ENCODE measurements around the gene SHC3.
"Not testable (repeated sequence)": the region's sequence is repeated elsewhere in the genome, so short reads cannot be mapped to it uniquely, and the experiment has no call there.

Gene SHC3, protein sequence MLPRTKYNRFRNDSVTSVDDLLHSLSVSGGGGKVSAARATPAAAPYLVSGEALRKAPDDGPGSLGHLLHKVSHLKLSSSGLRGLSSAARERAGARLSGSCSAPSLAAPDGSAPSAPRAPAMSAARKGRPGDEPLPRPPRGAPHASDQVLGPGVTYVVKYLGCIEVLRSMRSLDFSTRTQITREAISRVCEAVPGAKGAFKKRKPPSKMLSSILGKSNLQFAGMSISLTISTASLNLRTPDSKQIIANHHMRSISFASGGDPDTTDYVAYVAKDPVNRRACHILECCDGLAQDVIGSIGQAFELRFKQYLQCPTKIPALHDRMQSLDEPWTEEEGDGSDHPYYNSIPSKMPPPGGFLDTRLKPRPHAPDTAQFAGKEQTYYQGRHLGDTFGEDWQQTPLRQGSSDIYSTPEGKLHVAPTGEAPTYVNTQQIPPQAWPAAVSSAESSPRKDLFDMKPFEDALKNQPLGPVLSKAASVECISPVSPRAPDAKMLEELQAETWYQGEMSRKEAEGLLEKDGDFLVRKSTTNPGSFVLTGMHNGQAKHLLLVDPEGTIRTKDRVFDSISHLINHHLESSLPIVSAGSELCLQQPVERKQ

DNA sequence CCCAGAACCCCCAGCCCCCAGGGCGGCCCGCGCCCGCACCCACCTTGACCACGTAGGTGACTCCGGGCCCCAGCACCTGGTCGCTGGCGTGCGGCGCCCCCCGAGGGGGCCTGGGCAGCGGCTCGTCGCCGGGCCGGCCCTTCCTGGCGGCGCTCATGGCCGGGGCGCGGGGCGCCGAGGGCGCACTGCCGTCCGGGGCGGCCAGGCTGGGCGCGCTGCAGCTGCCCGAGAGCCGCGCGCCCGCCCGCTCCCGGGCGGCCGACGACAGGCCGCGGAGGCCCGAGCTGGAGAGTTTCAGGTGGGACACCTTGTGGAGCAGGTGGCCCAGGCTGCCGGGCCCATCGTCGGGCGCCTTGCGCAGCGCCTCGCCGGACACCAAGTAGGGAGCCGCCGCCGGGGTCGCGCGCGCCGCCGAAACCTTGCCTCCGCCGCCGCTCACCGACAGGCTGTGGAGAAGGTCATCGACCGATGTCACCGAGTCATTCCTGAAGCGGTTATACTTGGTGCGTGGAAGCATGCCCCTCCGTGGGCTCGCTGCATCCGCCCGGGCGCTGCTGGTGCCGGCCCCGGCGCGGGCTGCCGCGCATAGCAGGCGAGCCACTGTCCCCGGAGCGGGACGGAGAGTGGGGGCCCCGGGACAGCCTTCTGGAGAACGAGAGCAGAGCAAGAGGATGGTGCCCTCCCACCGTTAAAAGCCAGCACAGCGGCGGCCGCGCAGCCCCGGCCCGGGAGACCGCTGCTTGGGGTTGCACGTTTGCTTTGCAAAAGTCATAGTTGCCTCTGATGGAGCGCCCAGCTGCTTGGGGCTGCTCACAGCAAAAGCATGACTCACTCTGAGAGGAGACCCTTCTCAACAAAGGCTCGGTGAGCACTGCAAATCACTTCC lies at the start of gene SHC3:
Gene SHC3 (minus strand): TSS at position 875 of the 886 bp plus-strand sequence. CDS start 358 bp downstream, at position 517.
- DNase-seq, result peak; percentile 35

DNA sequence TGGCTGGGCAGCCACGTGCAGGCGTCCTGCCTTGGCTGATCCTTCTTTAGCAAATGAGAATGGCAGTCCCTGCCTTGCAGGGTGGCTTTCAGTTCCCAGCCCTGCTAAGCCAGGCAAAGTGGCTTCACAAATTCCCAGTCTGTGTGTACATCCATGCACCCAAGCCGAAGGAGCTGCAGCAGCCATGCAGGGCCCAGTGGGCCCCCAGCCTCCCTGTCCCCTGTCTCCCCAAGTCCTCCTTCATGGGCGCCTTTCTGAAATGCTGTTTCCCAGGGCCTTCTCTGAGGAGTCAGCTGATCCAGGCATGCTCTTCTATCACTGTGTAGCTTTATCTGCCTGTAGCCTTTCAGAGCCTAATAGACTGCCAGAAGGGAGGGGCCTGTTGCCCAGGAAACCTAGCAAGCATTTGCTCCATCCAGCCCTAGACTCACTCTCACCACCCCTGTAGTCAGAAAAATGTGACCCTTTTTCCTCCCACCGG lies 47.4 kb upstream of the SHC3 start:
- DNase-seq, result no peak

DNA sequence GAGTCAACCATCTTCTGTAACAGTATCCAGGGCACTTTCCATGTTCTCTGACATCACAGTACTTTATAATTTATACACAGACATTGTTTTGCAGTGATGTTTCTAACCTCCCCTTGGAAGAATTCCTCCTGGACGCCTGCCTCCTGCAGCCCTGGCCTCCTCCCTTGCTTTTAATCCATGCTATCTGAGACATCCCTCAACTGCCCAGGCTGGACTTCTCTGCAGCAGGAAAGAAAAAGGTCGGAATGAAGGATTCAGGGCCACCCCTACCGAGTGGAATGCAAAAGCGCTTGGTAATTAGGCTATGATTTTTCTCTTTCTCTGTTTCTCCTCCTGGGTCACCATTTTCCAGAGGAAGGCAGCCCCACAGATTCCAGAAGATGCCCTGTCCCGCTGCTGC lies 47.0 kb upstream of the SHC3 start:
- no peak for DNase-seq

DNA sequence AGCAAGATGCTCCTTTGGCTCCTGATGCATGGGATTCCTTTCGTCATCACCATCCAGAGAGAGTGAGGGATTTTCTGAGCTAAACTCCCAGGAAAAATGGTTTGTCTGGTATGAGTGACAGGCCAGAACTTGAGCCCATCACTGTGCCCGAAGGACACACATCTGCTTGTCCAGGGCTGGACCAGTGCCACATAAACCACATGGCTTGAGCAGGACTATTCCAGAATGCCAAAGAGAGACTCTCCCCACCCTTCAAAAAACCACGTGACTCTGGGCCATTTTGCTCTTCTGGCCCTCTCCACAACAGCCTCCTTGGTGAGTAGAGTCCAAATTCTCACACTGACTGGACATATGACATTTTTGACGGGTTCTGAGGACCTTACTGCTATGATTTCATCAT lies 46.4 kb upstream of the SHC3 start:
- no peak for DNase-seq

DNA sequence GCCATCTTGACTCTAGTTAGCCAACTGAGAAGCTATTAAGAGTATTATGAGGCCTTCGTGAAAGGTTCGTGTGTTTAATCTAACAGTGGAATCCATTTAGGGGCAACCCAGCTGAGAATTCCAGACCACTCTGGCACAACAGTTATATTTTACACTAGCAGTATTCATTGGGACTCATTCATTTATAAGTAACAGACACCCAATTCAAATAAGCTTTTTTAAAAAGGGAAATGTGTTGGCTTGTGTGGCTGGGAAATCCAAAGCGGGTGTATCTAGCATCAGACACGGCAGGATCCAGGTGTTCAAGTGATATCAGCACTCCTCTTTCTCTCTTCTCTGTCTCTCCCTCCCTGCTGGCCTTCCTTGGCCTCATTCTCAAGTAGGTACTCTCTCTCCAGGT lies 46.0 kb upstream of the SHC3 start:
- DNase-seq, result no peak

DNA sequence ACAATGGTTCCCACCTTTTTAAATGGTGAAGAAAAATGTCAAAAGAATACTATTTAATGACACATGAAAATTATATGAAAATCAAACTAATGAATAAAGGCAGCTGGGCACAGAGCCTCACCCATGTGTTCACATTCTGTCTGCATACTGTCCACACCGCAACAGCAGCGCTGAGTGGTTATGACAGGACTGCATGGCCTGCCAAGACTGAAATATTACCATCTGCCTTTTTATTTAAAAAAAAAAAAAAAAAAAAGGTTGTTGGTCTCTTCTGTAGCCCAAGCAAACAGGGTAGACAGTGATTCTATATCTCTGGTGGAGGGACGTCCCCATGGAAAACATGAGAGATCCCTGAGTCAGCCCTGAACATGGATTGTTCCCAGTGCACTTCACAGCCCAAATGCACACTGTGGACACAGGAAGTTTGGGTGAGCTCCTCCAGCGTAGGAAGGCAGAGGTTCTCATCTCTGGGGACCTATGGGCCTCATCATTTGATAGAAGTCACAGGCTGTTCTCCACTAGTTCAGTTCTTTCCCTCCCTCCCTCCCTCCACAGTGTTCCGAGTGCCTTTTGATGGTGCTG lies 44.9 kb upstream of the SHC3 start:
- no peak for DNase-seq

DNA sequence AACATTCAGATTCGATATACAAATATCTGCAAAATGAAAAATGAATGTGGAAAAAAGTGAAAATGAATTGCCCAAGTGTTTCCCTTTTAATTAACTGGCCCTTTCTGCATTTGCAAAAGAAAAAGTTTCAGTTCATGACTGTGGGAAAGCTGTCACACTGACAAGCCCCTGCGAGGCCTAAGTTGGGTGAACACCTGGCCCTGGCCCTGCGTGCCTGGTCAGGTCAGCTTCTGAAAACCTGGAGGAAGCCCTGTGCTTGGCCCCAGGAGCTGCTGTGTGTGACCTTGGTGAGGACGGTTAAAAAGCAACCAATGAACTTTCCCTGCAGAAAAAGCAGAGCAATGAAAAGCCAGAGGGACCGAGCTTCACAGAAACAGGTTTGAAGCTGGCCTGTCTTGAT lies 41.0 kb upstream of the SHC3 start:
- DNase-seq, result no peak

DNA sequence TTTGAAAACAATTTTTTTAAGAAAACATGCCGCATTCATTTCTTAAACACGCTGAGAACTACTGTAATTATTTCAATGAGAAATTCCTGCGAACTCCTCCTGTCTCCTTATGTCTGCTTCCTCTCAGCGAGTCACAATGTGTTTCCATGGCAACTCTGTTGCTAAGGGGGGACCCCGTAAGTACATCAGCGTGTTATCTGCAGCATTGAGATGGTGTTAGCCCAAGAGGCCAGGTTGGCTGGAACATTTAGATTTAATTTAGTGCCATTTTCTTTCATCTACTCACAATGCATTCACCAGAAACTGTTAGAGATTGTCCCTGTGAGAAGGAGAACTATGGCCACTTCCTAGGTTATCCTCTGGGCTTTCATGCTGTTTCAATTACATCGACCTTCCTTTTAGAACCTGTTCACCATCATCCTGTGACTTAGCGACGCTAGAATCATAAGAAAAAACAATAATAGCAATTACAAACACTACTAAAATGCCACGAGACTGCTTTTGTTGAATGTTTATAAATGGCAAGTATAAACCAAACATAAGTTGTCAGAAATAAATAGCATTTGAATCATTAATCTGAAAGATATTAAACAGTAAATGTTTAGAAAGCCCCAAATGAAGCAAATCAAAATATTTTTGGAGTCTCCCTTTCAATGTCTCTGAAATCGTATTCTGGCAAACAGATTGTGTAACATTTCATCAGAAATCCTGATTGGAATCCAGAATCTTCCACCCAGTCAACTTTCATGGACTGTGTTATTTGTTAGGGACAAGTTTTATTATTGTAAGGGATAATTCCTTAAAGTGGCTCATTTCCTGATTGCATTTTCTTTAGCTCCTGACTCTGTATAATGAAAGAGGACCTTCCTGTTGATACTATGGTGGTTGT lies 39.7 kb upstream of the SHC3 start:
- DNase-seq, result no peak

DNA sequence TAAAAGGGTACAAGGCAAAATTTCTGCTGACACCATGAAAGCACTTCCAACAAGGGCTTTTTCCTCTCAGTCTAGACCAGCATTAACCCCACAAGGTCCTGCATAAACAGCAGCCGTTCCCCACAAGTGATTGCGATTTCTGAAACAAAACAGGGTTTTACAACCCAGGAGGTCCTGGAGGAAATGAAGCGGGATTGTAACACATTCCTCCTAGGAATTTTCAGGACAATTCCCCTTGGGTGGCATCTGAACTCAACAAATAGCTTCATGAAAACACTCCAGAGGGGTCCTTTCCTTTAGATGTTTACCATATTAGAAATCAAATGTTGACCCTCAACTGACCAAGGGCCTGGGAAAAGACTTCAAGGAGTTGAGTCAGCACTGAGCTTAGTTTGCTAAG lies 36.7 kb upstream of the SHC3 start:
- DNase-seq, result no peak

DNA sequence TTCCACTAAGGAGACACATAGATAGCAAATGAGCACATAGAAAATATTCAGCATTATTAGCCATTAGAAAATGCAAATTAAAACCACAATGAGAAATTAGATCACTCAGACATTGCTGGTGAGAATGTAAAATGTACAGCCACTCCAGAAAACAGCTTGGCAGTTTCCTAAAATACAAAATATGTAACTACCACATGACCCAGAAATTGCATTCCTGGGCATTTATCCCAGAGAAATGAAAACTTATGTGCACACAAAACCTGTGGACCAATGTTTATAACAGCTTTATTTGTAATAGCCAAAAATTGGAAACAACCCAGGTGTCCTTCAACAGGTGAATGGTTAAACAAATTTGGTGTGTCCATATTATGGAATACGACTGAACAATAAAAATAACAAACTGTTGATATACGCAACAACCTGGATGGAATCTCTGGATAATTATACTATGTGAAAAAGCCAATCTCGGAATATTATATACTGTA lies 34.8 kb upstream of the SHC3 start:
- DNase-seq, result no peak

DNA sequence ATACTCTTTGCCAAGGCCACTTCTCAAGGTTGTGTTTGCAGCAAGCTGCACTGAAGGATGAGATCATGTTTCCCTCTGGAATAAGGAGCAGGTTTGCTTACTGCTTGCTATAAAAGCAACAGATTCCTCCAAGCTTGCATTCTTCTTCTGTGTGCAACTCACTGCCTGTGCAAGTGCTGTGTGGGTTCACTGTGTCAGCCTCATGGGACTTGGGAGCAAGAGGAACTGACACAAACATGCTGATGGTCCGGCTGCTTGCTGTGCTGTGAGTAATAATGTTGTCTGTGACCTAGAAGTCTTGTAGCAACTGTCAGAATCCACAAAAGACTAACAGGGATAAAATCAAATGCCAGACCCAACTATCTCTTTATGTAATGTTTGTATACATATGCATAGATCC lies 33.6 kb upstream of the SHC3 start:
- DNase-seq, result no peak

DNA sequence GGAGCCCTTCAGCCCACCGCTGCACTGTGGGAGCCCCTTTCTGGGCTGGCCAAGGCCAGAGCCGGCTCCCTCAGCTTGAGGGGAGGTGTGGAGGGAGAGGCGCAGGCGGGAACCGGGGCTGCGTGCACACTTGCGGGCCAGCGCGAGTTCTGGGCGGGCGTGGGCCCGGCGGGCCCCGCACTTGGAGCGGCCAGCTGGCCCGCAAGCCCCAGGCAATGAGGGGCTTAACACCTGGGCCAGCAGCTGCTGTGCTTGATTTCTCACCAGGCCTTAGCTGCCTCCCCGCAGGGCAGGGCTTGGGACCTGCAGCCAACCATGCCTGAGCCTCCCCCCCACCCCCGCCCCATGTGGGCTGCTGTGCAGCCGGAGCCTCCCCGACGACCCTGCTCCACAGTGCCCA lies 30.7 kb upstream of the SHC3 start:
- DNase-seq, result not testable (repeated sequence)

DNA sequence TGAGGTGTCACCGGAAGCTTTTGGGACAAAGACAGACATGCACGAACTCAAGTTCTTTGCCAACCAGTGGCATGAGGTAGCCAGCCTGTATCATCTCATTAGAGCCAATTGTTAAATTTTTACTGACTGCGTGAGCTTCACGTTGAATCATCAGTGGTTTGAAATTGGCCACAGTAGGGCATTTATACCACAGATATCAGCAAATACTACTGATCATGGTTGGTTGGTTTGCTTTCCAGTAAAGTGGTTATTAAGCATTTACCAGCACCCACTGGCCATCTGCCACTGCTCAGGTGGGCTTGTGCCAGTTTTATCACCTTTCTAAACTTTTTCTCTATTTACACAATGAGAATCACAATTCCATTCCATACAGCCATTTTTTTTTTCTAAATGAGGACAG lies 28.4 kb upstream of the SHC3 start:
- no peak for DNase-seq

DNA sequence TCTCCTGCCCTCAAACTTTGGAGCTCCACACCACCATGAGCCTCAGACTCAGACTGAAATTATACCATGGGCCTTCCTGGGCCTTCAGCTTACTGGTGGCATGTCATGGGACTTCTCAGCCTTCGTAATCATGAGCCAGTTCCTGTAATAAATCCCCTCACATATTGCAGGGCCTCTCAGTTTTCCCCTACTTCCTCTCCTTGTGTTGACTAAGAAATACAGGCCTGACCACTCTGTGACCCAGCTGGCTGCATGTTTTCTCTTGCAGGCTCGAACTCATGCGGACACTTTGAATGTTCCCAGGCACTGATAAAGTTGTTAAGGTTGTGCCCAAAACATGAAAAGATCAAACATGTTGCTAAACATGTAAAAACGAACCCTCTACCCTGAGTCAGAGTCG lies 26.2 kb upstream of the SHC3 start:
- DNase-seq, result no peak

DNA sequence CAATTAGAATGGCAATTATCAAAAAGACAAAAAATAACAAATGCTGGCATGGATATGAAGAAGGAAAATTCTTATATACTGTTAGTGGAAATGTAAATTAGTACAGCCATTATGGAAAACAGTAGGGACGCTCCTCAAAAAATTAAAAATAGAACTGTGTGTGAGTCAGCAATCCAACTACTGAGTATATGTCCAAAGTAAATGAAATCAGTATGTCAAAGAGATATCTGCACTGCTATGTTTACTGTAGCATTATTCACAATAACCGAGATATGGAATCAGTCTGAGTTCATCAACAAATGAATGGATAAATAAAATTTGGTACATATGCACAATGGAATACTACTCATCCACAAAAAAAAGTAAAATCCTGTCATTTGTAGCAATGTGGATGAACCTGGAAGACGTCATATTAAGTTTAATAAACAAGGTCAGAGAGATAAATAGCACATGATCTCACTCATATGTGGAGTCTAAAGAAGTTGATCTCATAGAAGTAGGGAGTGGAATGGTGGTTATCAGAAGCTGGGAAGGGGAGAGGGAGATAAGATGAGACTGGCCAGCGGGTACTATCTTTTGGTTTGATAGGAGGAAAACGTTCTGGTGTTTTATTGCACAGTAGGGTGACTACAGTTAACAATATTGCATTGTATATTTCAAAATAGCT lies 16.6 kb upstream of the SHC3 start:
- DNase-seq, result no peak

DNA sequence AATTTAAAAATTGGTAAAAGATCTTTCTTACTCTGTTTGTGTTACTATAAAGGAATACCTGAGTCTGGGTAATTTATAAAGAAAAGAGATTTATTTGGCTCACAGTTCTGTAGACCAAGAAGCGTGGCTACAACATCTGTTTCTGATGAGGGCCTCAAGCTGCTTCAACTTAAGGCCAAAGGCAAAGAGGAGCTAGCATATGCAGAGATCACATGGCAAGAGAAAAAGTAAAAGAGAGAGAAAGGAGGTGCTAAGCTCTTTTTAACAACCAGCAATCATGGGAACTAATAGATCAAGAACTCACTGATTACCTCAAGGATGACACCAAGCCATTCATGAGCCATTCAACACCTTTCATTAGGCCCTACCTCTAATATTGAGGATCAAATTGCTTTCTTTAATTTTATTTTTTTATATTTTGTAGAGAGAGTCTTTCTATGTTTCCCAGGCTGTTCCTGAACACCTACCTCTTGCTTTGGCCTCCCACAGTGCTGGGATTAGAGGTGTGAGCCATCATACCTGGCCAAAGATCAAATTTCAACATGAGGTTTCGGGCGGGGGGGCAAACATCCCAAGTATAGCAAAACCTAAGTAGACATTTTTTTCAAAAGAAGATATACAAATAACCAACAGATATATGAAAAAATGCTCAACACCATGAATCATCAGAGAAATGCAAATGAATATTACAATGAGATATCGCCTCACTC lies 16.0 kb upstream of the SHC3 start:
- no peak for DNase-seq

DNA sequence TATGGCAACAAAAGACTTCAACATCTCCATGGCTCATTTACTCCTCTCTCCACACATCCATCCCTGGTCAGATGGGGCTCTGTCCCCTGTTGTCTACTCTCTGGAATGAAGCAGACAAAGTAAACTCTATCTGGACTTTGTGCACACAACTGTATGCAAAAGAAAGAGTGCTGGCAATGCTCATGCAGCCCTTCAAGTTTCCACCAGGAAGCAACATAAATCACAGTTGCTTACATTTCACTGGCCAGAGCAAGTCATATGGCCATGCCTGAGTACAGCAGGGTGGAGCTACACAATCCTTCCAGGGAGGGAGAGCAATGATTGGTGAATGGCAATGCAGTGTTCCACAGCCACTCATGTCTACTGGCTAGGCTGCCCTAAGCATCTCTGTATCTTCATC lies 12.4 kb upstream of the SHC3 start:
- no peak for DNase-seq

DNA sequence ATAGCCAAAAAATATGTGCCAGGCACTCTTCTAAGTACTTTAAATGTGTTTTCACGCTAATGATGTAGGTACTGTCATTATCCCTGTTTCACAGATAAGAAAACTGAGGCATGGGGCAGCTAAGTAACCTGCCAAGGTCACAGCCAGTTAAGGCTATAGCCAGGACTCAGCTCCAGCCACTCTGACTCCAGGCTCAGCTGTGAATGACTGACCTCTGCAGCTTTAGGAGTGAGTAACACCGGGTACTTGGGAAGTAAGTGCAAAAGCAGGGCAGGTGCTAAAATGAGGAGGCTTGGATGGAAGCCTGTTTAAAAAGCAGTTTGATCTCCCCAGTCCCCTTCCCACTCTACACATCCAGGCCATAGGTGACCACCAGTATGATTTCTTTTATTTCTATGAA lies 10.6 kb upstream of the SHC3 start:
- no peak for DNase-seq

DNA sequence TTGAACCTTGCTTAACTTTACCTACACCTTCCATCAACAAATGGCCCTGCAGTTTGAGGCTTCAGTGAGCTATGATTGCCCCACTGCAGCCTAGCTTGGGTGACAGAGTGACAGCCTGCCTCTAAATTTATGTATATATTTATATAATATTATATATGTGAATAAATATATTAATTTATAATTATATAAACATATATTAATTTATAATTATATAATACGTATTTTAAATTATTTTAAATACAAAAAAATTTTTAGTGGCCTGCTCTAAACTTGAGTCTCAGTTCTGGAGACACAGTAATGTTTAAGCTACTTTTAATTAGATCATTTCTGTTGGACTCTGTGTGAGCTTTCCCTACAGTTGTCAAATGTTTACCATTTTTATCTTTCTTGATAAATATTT lies 9.3 kb upstream of the SHC3 start:
- DNase-seq, result no peak

DNA sequence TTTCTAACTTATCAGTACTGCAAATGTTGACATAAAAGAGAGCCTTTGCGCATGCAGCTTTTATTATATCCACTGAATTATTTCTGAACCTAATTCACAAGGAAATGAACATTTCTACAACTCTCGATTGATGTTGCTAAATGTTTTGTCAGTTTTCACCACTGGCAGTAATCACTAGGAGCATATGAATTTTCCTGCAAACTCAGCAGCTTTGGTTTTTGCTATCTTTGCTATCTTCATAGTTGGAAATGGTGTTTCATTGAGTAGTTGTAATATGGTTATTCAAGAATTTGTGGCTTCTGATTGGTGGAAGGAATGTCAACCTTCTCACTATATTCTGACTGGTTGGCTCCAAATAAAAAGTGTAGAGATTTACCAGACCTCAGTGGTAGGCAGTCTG lies 8.9 kb upstream of the SHC3 start:
- no peak for DNase-seq

DNA sequence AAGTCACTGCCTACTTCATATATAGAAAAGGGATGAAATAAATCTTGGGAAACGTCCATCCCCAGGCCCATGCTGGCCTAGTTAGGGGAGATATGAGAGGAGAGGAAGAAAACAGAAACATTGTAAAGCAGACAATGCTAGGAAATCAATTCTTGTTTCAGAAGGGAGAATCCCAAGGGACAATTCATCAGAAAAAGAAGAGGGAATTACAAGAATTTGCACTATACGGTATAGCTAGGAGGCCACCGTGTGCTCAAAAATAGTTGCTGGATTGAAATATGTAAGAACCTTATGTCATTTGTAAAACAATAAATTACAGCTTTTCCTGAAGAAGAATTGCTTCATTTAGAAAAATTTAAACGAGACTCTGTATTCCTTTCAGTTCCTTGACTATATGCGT lies 8.3 kb upstream of the SHC3 start:
- no peak for DNase-seq

Data from 8988T (cell line).